Measurements from ENCODE around the gene CCNY.
"Not testable (repeated sequence)": the region's sequence is repeated elsewhere in the genome, so short reads cannot be mapped to it uniquely, and the experiment has no call there.

CCNY gene

DNA sequence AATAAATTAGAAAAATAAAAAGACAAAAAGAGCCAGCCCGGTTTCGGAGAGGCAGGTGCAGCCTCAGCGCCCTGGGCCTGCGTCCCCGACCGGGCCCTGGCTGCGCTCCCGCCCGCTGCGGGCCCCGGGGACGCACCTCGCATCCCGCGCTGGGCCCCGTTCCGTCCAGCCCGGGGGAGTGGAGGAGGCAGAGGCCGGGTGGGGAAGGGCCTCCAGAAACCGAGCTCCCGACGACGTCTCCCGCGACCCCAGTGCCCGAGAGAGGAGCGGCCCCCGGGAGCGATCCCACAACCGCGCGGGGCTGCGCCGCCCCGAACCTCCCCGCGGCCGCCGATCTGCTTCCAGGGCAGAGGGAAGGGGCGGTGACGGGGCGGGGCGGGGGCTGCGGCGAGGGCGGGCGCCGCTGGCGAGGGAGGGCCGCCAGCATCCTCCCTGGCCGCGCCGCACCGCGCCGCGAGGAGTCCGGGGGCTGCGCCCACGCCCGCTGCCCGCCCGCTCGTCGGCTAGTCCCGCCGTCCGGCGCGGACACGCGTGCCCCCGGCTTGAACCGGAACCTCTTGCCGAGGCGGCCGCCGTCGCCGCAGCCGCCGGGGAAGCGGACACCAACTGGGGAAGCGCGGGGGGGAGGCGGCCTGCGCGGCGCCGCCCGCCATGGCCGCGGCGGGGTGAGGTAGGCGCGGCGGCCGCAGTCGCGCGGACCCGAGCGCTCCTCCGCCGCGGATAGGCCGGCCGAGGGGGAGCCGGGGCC is at the start of gene CCNY:
TSS of gene CCNY (plus strand) at position 426 of the 748 bp plus-strand sequence. CDS start 545 bp downstream, outside the sequence.
- DNase-seq (ENCODE audit: low spot score) = peak; percentile 15

DNA sequence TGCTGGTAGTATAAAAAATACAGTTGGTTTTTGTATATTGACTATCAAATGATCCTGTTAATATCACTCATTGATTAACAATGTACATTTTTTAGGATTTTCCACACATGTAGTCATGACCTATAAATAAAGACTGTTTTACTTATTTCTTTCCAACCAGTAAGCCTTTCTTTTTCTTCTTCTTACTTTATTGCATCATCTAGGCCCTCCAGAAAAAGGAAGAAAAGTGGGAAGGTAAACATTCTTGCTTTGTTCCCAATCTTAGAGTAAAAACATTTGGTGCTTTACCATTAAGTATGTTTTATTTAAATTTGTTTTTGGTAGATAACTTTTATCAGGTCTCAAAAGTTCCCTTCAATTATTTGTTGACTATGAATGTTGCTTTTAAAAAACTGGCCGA is 47.1 kb upstream of the CCNY start:
- DNase-seq (ENCODE audit: low spot score) = no peak

DNA sequence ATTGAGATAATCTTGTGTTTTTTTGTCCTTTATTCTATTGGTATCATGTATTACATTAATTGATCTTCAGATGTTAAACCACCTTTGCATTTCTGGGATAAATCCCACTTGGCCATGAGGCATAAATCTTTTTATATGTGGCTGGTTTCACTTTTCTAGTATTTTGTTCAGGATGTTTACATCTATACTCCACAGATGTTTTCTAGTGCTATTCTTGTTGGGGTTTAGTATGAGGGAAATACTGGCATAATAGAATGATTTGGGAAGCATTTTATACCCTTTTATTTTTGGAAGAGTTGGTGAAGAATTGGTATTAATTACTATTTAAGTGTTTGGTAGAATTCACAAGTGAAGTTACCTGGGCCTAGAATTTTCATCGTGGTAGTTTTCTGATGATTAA is 41.8 kb upstream of the CCNY start:
- DNase-seq (ENCODE audit: low spot score) = no peak

DNA sequence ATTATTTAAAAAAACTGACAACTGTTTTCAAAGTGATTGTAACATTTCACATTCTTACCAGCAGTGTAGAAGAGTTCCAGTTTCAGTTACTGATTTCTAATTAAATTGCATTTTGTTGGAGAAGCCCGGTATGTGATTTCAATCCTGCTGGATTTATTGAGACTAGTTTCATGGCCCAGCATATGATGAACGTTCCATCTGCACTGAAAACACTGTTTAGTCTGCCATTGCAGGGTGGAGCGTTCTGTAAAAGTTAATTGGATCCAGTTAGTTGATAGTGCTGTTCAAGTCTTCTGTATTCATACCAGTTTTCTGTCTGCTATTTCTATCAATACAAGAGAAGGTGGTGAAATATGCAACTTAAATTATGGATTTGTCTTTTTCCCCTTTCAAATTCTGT is 37.3 kb upstream of the CCNY start:
- DNase-seq (ENCODE audit: low spot score) = no peak

- no peak for DNase-seq (ENCODE audit: low spot score)
Observed at GRCh38 chr10:35300063-35300699, 36.1 kb upstream of the CCNY start.

GRCh38 chr10:35304649-35305048 is 31.7 kb upstream of the CCNY start:
- DNase-seq (ENCODE audit: low spot score) = no peak

DNA sequence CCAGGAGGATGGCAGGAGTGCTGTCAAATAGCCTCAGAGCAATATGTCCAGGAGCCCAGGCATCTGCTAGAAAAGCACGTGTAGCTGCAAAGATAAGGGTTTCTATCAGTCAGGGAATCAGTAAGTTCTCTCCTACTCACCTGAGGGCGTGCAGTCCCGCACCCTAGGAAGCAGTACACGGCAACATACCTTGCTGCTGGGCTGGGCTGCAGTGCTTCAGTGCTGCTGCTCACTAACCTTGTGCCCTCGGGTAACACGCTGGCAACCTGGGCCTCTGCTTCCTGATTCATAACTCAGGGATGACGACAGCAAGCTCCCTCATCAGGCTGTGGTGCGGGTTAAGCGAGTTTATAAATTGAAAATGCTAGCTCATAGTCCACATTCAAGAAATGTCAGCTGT is 29.5 kb upstream of the CCNY start:
- no peak for DNase-seq (ENCODE audit: low spot score)

DNA sequence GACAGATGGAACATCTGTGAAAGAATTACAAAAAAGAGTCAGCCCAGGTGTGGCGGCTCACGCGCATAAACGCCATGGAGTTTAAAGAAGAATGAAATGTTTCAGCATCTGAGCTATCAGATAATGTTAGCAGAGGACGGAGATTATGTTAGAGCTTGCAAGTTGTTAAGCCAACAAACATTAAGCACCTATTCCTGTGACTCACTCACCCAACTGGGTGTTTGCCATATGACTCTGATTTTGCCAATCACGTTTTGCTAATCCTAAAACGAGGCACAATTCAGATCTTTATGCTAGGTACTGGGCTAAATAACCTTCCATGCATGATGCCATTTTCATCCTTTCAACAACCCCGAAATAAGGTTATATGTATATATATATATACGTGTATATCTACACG is 29.0 kb upstream of the CCNY start:
- DNase-seq (ENCODE audit: low spot score) = no peak

- no peak for DNase-seq (ENCODE audit: low spot score)
Observed at GRCh38 chr10:35308809-35309208, 27.5 kb upstream of the CCNY start.

- not testable (repeated sequence) for DNase-seq (ENCODE audit: low spot score)
Observed at GRCh38 chr10:35314142-35314541, 22.2 kb upstream of the CCNY start.

GRCh38 chr10:35315235-35315634 is 21.1 kb upstream of the CCNY start:
- not testable (repeated sequence) for DNase-seq (ENCODE audit: low spot score)

DNA sequence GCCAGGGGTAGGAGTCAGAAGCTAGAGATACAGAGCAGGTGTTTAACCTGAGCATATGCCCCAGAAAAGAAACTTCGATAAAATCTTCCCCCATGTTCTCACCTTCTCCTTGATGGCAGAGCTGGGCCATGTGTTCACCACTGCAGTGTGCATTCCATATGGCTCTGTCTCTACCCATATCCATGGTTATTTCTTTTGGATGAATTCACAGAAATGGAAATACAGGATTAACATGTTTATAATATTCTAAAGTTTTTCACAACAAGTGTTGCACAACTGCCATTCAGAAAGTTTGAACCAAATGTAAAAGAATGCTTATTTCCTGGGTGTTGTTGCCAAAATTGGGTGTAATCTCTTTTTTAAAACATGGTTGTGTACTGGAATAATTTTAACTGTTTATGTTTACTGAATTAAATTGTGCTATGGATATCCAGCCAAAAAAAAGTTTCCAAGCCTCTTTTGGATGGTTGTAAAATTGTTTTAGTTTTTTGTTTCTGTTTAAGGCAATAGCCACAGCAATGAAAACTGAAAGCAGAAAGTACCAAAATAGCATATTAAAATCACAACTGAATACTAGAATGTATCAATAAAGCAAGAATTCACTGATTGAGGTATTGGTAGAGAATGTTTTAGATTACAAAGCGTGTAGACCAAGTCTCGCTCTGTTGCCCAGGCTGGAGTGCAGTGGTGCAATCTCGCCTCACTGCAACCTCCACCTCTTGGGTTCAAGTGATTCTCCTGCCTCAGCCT is 19.9 kb upstream of the CCNY start:
- no peak for DNase-seq (ENCODE audit: low spot score)

GRCh38 chr10:35318551-35318950 is 17.8 kb upstream of the CCNY start:
- no peak for DNase-seq (ENCODE audit: low spot score)

DNA sequence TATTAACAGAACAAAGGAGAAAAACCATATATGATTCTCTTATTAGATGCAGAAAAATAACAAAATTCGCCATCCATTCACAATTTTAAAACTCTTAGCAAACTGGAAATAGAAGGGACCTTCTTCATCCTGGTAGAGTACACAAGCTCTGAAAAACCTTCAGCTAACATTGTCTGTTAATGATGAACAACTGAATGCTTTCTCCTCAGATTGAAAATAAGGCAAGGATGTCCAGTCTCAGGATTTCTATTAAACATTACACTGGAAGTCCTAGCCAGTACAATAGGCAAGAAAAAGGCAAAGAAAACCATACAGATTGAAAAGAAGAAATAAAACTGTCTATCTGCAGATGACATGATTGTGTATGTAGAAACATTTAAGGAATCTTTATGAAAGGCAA is 16.0 kb upstream of the CCNY start:
- DNase-seq (ENCODE audit: low spot score) = no peak

DNA sequence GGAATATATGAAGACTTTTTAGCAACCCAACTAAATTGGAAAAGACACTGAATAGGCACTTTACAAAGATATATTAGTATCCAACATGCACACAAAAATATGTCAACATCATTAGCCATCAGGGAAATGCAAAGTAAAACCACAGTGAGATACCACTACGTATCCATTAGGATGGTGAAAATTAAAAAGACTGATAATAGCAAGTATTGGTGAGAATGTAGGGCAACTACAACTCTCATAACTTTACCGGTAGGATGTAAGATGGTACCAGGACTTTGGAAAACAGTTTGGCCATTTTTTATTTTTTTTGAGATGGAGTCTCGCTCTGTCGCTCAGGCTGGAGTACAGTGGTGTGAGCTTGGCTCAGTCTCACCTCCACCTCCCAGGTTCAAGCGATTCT is 13.7 kb upstream of the CCNY start:
- no peak for DNase-seq (ENCODE audit: low spot score)

DNA sequence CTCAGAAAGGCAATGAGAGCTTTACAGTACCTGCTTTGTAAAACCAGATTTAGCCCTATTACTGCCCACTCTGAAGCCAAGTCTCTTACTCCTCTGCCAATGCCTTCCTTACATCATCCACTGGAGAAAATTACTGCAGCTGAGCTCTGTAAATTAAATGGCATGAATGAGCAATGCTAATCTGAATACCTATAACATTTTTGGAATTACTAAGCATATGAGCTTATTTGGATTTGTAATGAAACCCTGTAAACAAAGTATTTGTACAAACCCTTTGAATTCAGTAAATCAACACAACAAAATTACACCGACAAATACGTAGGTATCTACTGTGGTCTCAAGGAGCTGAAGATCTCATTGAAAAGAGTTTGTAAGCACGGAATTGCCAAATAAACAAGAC is 12.1 kb upstream of the CCNY start:
- DNase-seq (ENCODE audit: low spot score) = no peak

- DNase-seq (ENCODE audit: low spot score) = no peak
Observed at GRCh38 chr10:35326466-35327235, 9.7 kb upstream of the CCNY start.

GRCh38 chr10:35327790-35328403 is 8.4 kb upstream of the CCNY start:
- no peak for DNase-seq (ENCODE audit: low spot score)

GRCh38 chr10:35328404-35329037 is 7.8 kb upstream of the CCNY start:
- no peak for DNase-seq (ENCODE audit: low spot score)

DNA sequence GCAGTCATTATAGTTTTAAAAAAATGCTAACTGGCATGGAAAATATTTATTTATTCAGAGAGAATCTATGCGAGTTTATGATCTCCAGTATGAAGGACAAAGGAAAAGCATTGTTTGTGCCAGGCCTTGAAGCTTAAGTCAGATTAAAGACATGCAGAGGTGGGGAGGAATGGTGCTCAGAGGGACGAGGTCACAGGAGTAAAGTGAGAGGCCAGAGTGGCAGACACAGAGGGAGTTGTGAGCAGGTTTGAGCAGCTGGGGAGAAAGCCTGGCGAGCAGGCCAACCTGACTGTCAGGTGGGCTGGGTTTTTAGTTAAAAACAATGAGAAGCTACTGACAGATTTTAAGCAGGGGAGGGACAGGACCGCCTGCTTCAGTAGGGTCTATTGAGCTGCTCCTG is 6.8 kb upstream of the CCNY start:
- DNase-seq (ENCODE audit: low spot score) = no peak

DNA sequence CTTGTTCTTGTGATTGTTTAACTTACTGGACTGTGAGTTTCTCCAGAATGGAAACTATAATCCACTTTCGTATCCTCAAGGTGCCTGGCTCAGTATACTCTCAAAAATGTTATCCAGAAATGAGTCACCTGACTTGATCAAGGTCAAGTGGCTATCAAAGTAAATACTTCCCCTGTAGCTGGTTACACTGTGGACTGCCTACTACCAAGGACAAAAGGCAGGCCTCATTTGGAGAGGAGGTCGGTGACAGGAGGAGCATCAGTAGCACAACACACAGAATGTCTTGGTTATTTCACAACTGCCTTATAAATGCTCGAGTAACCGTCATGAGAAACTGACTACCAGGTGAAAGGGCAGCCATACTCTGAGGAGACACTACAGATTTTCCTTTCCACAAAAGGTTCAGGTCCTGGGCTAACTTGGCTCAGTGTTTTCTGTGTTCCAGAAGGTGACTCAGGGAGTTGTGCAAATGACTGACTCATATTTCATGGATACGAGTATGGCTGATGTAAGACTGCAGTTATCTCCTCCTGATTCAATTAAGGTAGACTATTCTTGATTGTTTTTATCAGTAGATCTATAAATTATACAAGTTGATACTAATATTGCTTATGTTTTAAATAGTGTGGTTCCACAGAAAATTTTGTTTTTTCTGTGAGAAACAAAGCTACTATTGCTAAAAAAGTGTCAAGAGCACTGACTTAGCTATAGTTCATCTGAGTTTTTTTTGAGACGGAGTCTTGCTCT is 4.2 kb upstream of the CCNY start:
- DNase-seq (ENCODE audit: low spot score) = no peak
